GM12878 (cell line): Measurements from ENCODE around the gene EVX1. TPM values are rescaled to one million over a fixed set of nuclear protein-coding genes. Genes with fewer than 3 reads are reported as not detected.

Experiments
- ATAC-seq: fragments of 200-7000 bp; cut with Tn5 transposase; 3 replicates; pipeline ENCODE4 v1.9.1; 2020; ENCODE audit warnings: mild to moderate bottlenecking, moderate library complexity
- BruUV-seq: library from RNA; stranded (reverse); fragments of 400-500 nt; replicated peaks from 2 replicates; lab custom pipeline; 2021; lab: Mats Ljungman, UMichigan
- CTCF ChIA-PET: fragments of 300-600 bp; sonication (Branson Sonifier 250); formaldehyde crosslinking; extraction: SDS; loops from one replicate; lab custom pipeline; 2021; ENCODE audit warnings: inconsistent platforms; lab: Yijun Ruan, JAX
- POLR2A ChIA-PET: fragments of 350-600 bp; formaldehyde crosslinking; extraction: SDS; loops from one replicate; lab custom pipeline; 2021; ENCODE audit warnings: inconsistent platforms; lab: Charles Lee
- RAD21 ChIA-PET: fragments of 300-600 bp; sonication (Branson Sonifier 250); formaldehyde crosslinking; loops from one replicate; lab custom pipeline; 2023; ENCODE audit warnings: antibody characterized with exemption; ENCODE audit not compliant: unreplicated experiment; lab: Charles Lee
- SMC1A ChIA-PET: fragments of 300-600 bp; sonication (Branson Sonifier 250); formaldehyde crosslinking; loops from one replicate; lab custom pipeline; 2023; ENCODE audit not compliant: unreplicated experiment, uncharacterized antibody; lab: Charles Lee
- DNase-seq: peaks from one replicate; pipeline ENCODE4 v3.0.0-alpha.2; 2011; ENCODE audit warnings: low read depth, low spot score
- FAIRE-seq: peaks from 3 replicates; lab custom pipeline; 2011; peaks lifted over from hg19 to GRCh38; lab: Jason Lieb, UNC
- H2AFZ ChIP-seq: 2 replicates; pipeline ENCODE4 v1.6.0; 2011; ENCODE audit warnings: low read depth, low read length, control low read depth; ENCODE audit not compliant: control insufficient read depth
- H3K27ac ChIP-seq: 2 replicates; pipeline ENCODE4 v1.5.1; 2011; ENCODE audit warnings: control low read depth; ENCODE audit not compliant: control insufficient read depth, insufficient read depth
- H3K27me3 ChIP-seq, 2 experiments: replicated peaks in 1 of 2; 2 replicates each; pipeline versions ENCODE4 v1.6.0 to v1.6.1; 2011; ENCODE audit warnings: low read length in 1 of 2; ENCODE audit not compliant: control insufficient read depth in 2 of 2, insufficient read depth in 2 of 2
- H3K36me3 ChIP-seq, 2 experiments: 2 replicates each; pipeline ENCODE4 v1.5.1; 2011; ENCODE audit warnings: low read length in 1 of 2; ENCODE audit not compliant: control insufficient read depth in 2 of 2, insufficient read depth in 2 of 2
- H3K4me1 ChIP-seq: 2 replicates; pipeline ENCODE4 v1.6.1; 2011; ENCODE audit warnings: mild to moderate bottlenecking, low read length, moderate library complexity, mixed read lengths; ENCODE audit not compliant: control insufficient read depth, insufficient read depth
- H3K4me2 ChIP-seq: 2 replicates; pipeline ENCODE4 v1.6.0; 2011; ENCODE audit warnings: control low read depth; ENCODE audit not compliant: control insufficient read depth, insufficient read depth
- H3K4me3 ChIP-seq: fragments of 200-600 bp; sonication (generic); 2 replicates; pipeline ENCODE4 v1.5.1; 2016
- H3K79me2 ChIP-seq: 2 replicates; pipeline ENCODE4 v1.6.0; 2011; ENCODE audit warnings: low read length; ENCODE audit not compliant: control insufficient read depth, insufficient read depth
- H3K9ac ChIP-seq: 2 replicates; pipeline ENCODE4 v1.8.0; 2011; ENCODE audit warnings: low read length, control low read depth, mixed read lengths; ENCODE audit not compliant: control insufficient read depth, insufficient read depth
- H3K9me3 ChIP-seq: replicated peaks from 3 replicates; pipeline ENCODE4 v1.5.1; 2011; ENCODE audit warnings: mild to moderate bottlenecking, low read length; ENCODE audit not compliant: control insufficient read depth, insufficient read depth
- H4K20me1 ChIP-seq: 2 replicates; pipeline ENCODE4 v1.6.0; 2011; ENCODE audit not compliant: control insufficient read depth, insufficient read depth
- CEBPZ ChIP-seq: fragments of 150-350 bp; IDR thresholded peaks from 2 replicates; pipeline ENCODE4 v1.6.1; 2016; ENCODE audit warnings: low read depth, low read length
- CTCF ChIP-seq, 3 experiments: IDR thresholded peaks in 2 of 3; conservative IDR thresholded peaks in 1 of 3; 2 replicates each; pipeline ENCODE4 v1.5.1; 2011; ENCODE audit warnings: low read depth in 3 of 3, low read length in 3 of 3, mild to moderate bottlenecking in 3 of 3, control low read depth in 2 of 3, moderate library complexity in 2 of 3, inconsistent platforms in 1 of 3, mixed read lengths in 1 of 3; ENCODE audit not compliant: control insufficient read depth in 2 of 3, insufficient read depth in 1 of 3; ENCODE audit errors: extremely low read depth in 1 of 3
- E2F4 ChIP-seq: IDR thresholded peaks from 2 replicates; pipeline ENCODE4 v1.6.1; 2012; ENCODE audit warnings: low read depth, low read length, improper control_type of control experiment
- E4F1 ChIP-seq: fragments of 450-650 bp; IDR thresholded peaks from 2 replicates; pipeline ENCODE4 v1.6.1; 2018; ENCODE audit warnings: borderline replicate concordance, mild to moderate bottlenecking; ENCODE audit not compliant: partially characterized antibody
- POLR2AphosphoS2 ChIP-seq: IDR thresholded peaks from 2 replicates; pipeline ENCODE4 v1.6.1; 2011; ENCODE audit warnings: low read depth, mild to moderate bottlenecking, low read length, improper control_type of control experiment, moderate library complexity
- RAD21 ChIP-seq: IDR thresholded peaks from 2 replicates; pipeline ENCODE4 v1.6.1; 2011; ENCODE audit warnings: mild to moderate bottlenecking, low read depth, low read length, moderate library complexity; ENCODE audit not compliant: insufficient read depth
- RB1 ChIP-seq: fragments of 450-650 bp; formaldehyde crosslinking; IDR thresholded peaks from 2 replicates; pipeline ENCODE4 v1.6.1; 2017; ENCODE audit warnings: mild to moderate bottlenecking, borderline replicate concordance
- RELB ChIP-seq: fragments of 450-650 bp; IDR thresholded peaks from 2 replicates; pipeline ENCODE4 v1.6.1; 2017; ENCODE audit warnings: low read depth, mild to moderate bottlenecking, moderate library complexity
- YBX1 ChIP-seq: fragments of 450-650 bp; IDR thresholded peaks from 2 replicates; pipeline ENCODE4 v1.6.1; 2016; ENCODE audit warnings: antibody characterized with exemption
- WGBS: methylation state at CpG from one replicate; pipeline ENCODE4 v1.1.6; 2016; ENCODE audit warnings: low lambda C conversion rate; ENCODE audit not compliant: insufficient replicate concordance, insufficient coverage; ENCODE audit errors: missing lambda C conversion rate; 5-methylcytosine and 5-hydroxymethylcytosine counted together
- in situ Hi-C: fragments of 300-500 bp; cut with MboI; formaldehyde crosslinking; loops from 9 replicates; pipeline ENCODE4 v1.14.3; 2018; ENCODE audit warnings: mixed read lengths
- intact Hi-C: fragments of 100-400 bp; cut with micrococcal nuclease; formaldehyde crosslinking; loops from one replicate; pipeline ENCODE4 v1.14.2; 2022; ENCODE audit not compliant: unreplicated experiment
- polyA plus RNA-seq, 11 experiments: library from polyadenylated mRNA; depleted of rRNA in 4 of 11; unstranded in 6 of 11; stranded (reverse) in 5 of 11; fragments of >200 nt; fragmentation: Nextera tagmentation in 4 of 11; fragmentation: Illumina TruSeq in 1 of 11; extraction: Ambion mirVana in 4 of 11; extraction: Trizol in 1 of 11; gene quantifications; 1 replicate in 1 of 11; 2 replicates in 10 of 11; pipeline versions ENCODE4 v1.2.1 to v1.2.3, GENCODE V29; 2011 to 2016; ENCODE audit warnings: inconsistent platforms in 2 of 11, missing spikeins in 2 of 11, low read depth in 1 of 11
- total RNA-seq, 4 experiments: library from RNA; depleted of rRNA in 3 of 4; stranded (reverse); fragments of >200 nt in 3 of 4; fragmentation: Illumina TruSeq in 1 of 4; extraction: Trizol in 1 of 4; gene quantifications; 2 replicates each; pipeline versions ENCODE4 v1.2.1 to v1.2.3, GENCODE V29; 2013 to 2021

The EVX1 gene
- total and polyA plus RNA-seq, 10 of the 15 experiments (the other 5 are each of a cell fraction or from before 2014, with no cell fraction given) = not detected

- Histone ChIP-seq H3K27me3 (peaks cover 3 to 28% of the 10 kb centered on the region in 2 experiments), H3K4me3 (no peak overlapping the region), H3K9ac (no peak overlapping the region), H4K20me1 (no peaks in the 10 kb centered on the region), H3K4me1 (no peaks in the 10 kb centered on the region), H3K9me3 (no peaks in the 10 kb centered on the region), H2AFZ (no peak overlapping the region), H3K79me2 (no peaks in the 10 kb centered on the region), H3K36me3 (no peaks in the 10 kb centered on the region), H3K4me2 (no peak overlapping the region), H3K27ac (no peak overlapping the region)
- FAIRE-seq (no peak), DNase-seq (no peak), ATAC-seq (peak; percentile 74)
- ChIA-PET POLR2A (interaction anchor here (0.8 kb wide), 1 partner anchor 11 kb away, joined by 3 read pairs; no protein-coding TSS in a partner anchor), SMC1A (interaction anchor here (0.9 to 1.5 kb wide), 8 partner anchors 14 to 724 kb away, joined by 3 to 6 read pairs (median 3); no protein-coding TSS in a partner anchor), RAD21 (interaction anchor here (1.6 to 1.8 kb wide), 2 partner anchors 364 to 395 kb away, joined by 5 to 8 read pairs; no protein-coding TSS in a partner anchor), CTCF (interaction anchor here (0.6 to 4.1 kb wide), 9 partner anchors 15 to 709 kb away, joined by 3 to 23 read pairs (median 3); no protein-coding TSS in a partner anchor)
- intact Hi-C loops = loop anchor here (5.0 kb wide), 1 partner anchor 367 kb away; no protein-coding TSS in a partner anchor
- no TSS peak for BruUV-seq
- in situ Hi-C loops = no loop called here
- WGBS = 15% methylated on average over 32 of the region's 32 CpGs
- TF ChIP-seq CEBPZ = no peak
- no peak for TF ChIP-seq RELB
- TF ChIP-seq RAD21 = peak; percentile 38; the same call in 1 of the 2 replicates
- no peak for TF ChIP-seq RB1
- no peak for TF ChIP-seq POLR2AphosphoS2
- TF ChIP-seq CTCF (IDR thresholded peaks at IDR 0.05 in 2 of 3, conservative IDR thresholded peaks at IDR 0.05 in 1 of 3; ENCODE audit: control insufficient read depth in 2 of 3, extremely low read depth in 1 of 3, insufficient read depth in 1 of 3, low read depth in 3 of 3, low read length in 3 of 3) = peak; percentile 55 to 72 (median 67)
- no peak for TF ChIP-seq YBX1
- no peak for TF ChIP-seq E4F1
- TF ChIP-seq E2F4 = no peak
Observed at GRCh38 chr7:27210441-27211083, 32.0 kb upstream of the EVX1 start.
